ENCODE results near the gene RBBP8NL.

Gene RBBP8NL

GRCh38 chr20:62371588-62372041 is 55.7 kb downstream of the RBBP8NL start:
- no peak for FAIRE-seq

- FAIRE-seq = no peak
Measured at GRCh38 chr20:62370807-62371587, 56.3 kb downstream of the RBBP8NL start.

GRCh38 chr20:62370115-62370806 is 57.1 kb downstream of the RBBP8NL start:
- no peak for FAIRE-seq

DNA sequence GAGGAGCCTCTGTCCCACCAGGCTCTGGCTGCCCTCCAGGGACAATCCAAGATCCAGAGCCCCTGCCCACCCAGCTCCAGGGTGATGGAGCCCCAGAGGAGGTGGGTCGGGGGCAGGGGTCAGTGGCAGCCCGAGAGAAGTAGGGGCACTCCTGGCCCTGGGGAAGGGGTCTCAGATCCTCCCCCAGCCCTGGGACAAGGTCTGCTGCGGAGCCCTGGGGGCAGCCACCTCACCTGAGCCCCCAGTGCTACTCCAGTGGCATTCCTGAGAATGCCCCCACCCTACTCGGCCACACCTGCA is 57.6 kb downstream of the RBBP8NL start:
- no peak for FAIRE-seq

DNA sequence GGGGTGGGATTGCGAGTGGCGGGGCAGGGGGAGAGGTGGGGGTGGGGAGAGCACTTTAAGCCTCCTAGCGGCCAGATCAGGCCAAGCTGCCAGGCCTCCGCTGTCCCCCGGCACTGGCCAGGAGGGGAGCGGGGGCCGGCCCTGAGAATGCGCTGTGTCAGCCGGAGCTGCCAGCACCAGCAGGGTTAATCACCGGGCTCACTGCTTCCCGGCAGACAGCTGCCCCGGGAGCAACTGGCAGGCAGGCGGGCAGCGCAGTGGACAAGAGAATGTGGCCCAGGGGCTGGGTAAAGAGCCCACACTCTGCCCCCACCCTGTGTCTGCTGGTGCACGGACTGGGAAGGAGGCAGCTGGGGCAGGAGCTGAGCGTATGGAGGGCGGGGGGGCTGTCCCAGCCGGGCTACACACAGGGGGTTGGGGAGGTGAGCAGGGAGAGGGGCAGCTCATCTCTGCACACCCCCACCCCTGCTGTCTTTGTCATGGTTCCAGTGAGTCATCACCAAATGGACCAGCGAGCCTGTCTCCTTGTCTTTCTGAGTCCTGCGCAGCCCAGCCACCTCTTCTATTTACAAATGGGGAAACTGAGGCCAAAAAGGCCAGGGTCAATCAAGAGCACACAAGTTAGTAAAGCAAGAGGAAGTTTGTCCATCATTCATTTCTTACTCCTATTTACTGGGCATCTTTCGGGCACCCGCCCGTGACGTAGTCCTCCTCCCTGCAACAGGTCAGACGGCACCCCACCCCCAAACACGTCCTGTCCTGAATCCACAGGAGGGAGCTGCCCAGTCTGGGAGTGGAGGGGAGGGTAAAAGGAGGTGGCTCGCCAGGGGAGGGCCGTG is 58.1 kb downstream of the RBBP8NL start:
- no peak for FAIRE-seq

- no peak for FAIRE-seq
Measured at GRCh38 chr20:62368392-62368975, 58.9 kb downstream of the RBBP8NL start.

DNA sequence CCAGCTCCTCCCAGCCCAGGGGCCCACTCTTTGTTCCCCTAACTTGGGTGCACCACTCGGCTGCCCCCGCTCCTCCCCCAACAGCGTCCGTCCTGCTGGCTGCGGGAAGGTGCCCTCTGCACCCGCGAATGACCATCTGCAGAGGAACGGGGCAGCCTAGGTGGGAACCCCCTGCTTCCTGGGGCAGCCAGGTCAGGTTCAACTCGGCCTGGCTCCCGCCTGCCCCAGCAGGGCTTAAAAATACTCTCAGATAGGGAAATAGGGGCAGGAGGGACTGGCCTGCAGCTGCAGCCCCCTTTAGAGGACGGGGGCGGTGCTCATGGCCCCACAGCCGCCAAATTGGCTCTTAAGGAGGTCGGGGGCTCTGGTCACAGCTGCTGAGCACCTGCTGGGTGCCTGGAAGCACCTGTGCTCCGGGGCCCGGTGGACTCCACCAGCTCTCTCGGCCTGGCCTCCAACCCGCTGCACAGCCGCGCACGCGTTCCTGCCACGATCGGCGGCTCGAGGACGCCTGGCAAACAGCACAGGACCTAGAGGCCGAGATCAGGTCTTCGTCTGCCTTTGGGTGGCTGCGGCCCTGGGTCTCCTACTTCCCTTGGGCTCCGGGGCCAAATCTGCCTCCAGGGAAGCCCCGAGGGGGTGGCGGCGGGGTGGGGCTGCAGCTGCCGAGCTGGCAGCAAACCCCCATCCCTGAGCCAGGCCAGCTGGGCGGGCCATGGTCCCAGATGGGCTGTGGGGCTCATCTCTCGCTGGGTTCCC is 59.5 kb downstream of the RBBP8NL start:
- no peak for FAIRE-seq

- no peak for FAIRE-seq
Measured at GRCh38 chr20:62367136-62367632, 60.2 kb downstream of the RBBP8NL start, which contains the start of gene LAMA5. LAMA5 (minus strand) TSS chr20:62367312; CDS start chr20:62367245, 67 bp downstream.

DNA sequence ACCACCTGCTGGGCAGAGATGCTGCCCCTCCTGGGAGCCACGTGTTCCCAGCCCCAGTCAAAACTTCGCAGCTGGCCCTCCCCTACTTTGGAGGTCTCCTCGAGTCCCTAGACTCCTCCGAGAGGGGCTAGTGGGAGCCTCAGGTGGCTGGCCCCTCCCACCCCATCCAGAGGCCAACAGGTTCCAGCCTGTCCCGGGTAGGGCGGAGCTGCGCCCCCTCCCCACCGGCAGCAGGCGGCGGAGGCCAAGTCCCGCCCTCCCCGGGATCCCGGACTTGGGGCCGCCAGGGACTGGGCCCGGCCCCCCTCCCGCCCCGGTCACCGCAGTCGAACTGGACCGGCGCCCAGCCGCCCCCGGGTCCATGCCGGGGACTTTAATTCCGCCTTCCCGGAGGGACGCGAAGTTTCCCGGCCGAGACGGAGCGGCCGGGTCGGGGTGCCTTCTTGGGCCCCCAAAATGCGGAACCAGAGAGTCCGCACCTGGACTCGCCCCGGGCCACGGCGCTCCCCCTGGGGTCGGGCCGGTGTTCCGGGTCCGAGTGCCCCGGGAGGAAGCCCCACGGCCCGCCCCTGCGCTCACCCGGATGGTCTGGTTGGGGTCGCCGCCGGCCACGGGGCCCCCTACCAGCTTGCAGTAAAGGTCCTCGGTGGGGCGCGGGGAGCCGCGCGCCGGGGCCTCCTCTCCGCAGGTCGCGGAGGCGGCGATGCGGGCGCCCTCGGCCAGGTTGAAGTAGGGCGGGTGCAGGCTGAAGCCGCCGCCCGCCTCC is 60.8 kb downstream of the RBBP8NL start:
- FAIRE-seq = no peak

DNA sequence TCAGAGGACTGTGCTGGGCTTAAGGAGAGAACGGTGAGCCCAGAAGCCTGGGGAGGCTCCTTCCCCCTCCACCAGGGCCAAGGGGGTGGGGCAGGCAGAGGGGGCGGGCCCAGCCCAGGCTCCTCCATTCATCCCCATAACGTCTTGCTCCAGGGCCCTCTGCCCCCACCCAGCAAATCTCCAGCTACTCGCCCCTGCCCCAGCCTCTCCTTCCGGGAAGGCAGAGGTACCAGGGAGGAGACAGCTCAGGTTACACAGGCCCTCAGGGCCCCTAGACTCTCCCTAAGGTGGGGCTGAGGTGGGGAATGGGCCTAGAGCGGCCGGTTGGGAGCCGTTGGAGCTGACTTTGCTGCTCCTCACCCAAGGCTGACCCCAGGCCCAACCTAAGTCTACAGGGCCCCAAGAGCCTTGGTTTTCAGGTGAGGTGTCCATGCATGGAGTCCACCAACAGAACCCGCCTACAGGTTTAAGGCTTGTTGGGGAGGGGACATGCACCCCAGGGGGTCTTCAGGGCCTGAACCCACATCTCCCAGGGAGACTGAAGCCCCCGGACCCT is 61.4 kb downstream of the RBBP8NL start:
- no peak for FAIRE-seq

DNA sequence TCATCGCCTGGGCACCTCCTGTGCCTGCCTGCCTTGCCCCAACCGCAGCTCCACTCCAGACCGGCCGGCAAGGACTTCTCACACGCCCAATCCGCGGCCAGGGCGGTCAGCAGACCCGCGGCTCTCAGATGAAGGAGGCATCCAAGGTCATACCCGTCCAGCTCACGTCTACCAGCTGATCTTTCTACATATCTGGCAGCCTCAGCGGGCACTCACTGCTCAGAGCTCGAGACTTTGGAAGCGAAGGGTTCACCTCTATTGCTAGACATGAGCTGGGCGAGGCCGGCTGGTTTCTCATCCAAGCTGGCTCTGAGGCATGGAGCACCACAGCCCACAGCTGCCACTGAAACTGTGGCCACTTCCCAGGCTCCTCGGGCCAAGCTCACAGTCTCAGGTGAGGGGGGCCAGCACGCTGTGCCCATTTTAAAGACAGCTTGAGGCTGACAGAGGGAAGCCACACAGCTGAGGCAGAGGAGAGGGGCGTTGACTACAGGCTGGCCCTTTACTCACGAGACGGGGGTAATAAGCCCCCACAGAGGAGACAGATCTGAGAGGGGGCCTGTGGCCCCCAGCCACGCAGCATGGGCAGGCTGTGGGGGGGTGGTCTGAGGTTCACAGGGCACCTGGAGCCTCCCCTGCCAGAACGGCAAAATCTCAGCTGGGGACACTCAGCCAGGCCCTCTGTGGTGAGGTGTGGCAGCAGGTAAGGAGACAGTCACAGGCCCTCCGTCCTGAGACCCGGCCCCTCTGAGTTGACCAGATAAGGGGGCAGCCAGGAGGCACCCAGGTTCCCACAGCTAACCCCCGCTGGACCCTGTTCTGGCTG is 62.2 kb downstream of the RBBP8NL start:
- no peak for FAIRE-seq

GRCh38 chr20:62363920-62364851 is 63.2 kb downstream of the RBBP8NL start:
- no peak for FAIRE-seq

DNA sequence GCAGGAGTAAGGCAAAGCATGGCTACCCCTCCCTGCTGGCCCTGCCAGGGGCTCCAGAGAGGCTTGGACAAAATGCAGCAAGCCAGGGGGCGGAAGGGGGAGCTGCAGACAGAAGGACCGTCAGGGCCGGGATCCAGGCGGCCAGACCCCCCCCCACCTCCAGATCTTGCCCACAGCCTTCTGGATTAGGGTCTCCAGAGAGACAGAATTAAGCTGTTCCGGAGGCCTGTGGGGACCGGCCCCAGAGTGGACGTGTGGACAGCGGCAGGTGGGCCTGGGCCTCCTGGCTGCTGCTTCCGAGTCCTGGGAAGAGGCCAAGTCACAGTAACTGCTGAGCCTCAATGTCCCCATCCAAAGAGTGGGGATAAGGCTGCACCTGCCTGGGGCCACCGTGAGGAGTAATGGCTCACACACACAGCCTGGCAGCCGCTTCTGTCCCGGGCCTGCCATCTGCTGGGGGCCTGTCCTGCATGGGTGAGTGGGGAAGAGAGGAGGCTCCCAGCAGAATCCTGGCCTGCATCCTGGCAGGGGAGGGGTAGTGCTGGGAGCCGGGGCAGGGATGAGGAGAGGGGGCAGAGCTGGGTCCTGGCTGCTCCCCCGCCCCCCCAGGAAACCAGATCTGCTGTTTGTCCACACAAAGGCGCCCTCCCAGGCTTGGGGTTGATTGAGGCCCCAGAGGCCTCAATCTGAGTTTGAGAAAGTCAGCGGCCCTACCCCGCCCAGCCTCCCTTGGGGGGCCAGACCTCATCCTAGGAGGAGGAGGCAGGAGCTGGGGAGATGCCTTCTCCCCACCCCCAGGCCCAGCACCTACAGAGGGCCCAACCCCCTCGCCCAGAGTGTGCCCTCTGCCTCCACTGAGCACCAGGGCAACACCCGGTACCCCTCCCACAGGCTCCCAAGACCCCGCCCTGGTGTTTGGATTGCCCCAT is 64.1 kb downstream of the RBBP8NL start:
- FAIRE-seq = no peak

DNA sequence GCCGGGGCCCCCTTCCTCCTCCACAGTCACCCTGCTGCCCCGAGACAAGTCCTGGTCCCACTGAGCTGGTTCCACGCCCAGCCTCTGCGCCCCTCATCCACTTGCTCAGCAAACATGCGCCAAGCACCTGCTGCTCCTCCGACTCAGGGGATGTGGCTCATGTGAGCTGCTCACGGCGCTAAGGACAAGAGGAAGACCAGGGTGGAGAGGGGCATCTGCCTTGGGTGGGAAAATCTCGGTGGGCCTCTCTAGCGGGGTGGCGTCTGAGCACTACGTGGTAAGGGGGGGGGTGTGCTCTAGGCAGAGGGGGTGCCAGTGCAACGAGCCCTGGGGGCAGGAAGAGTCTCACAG is 64.8 kb downstream of the RBBP8NL start:
- no peak for FAIRE-seq

- no peak for FAIRE-seq
Measured at GRCh38 chr20:62361799-62362589, 65.3 kb downstream of the RBBP8NL start.

- no peak for FAIRE-seq
Measured at GRCh38 chr20:62360854-62361798, 66.2 kb downstream of the RBBP8NL start.
